GM12892 (cell line): Measurements from ENCODE around the gene NOL6.

Experiments
- DNase-seq: peaks from one replicate; pipeline ENCODE4 v3.0.0; 2011; ENCODE audit not compliant: insufficient read length
- FAIRE-seq: peaks from 2 replicates; lab custom pipeline; 2011; peaks lifted over from hg19 to GRCh38; lab: Jason Lieb, UNC
- POLR2A ChIP-seq: IDR thresholded peaks from 2 replicates; pipeline ENCODE4 v1.6.1; 2011; ENCODE audit warnings: low read depth, low read length, control low read depth
- POLR2AphosphoS5 ChIP-seq: IDR thresholded peaks from 2 replicates; pipeline ENCODE4 v1.6.1; 2011; ENCODE audit warnings: low read depth, low read length, control low read depth
- TAF1 ChIP-seq: IDR thresholded peaks from 2 replicates; pipeline ENCODE4 v1.6.1; 2011; ENCODE audit warnings: low read depth, mild to moderate bottlenecking, control low read depth, low read length, borderline replicate concordance

The NOL6 gene

DNA sequence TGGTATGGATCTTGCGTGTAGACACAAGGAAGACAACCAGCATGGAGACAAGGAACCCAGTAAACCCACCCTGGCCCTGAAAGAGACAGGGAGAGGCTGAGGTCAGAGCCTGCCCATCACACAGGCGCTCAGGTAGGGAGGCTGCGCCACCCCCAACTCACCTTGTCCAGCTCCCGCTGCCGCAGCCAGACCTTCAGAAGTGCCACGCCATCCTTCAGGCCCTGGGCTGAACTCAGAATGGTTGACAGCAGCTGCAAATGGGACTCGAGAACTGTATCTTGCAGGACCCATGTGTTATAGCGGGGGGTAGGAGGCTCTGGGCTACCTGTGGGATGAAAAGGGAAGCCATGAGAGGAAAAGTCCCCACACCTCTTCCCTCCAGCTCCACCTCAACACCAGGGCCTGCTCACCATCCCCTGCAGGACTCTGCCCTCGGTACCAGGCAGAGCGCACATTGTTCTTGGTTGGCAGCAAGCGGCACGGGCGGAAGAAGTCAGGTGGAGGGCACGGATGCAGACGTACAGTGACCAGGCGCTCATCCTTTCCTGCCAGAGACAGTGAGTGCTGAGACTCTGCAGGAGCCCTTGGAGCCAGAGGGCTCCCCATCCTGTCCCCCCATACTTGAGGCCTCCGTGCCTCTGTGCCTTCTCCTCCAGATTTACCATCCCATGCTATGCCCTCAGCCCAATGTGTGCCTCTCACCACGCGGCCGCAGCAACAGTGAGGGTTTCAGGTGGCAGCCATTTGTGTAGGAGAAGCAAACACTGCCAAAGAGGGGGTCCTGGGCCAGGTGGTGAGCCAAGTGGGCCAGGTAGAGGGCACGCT is 4.7 kb downstream of the NOL6 start:
- DNase-seq (no peak), FAIRE-seq (no peak)
- TF ChIP-seq POLR2A (no peak), TAF1 (no peak), POLR2AphosphoS5 (no peak)

DNA sequence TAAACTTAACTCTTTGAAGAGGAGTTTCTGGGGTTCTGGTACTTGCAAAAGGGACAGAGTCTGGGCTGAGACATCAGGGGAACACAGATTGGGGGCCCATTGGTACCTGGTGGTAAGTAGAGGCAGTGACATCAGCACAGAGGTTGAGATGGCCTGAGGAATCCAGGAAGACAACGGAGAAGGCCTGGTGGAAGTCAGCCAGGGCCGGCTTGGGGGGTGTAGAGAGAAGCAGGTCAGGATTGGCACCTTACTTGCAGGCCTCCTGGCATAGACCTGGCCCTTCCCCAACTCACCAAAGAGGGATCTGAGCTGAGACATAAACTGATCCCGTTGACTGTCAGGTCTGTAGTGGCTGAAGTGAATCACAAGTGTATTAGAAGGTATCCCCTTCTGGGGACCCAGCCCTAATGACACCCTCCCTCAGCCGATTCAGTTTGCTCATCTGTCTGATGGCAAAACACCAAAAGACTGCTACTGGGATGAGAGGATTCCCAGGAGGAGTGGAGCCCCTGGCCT is 5.5 kb downstream of the NOL6 start:
- TF ChIP-seq POLR2A = no peak
- DNase-seq (peak; percentile 2), FAIRE-seq (no peak)

GRCh38 chr9:33467526-33467925 is 6.2 kb downstream of the NOL6 start:
- no peak for FAIRE-seq
- no peak for TF ChIP-seq POLR2AphosphoS5
- TF ChIP-seq TAF1 = no peak
- DNase-seq = peak; percentile 2

DNA sequence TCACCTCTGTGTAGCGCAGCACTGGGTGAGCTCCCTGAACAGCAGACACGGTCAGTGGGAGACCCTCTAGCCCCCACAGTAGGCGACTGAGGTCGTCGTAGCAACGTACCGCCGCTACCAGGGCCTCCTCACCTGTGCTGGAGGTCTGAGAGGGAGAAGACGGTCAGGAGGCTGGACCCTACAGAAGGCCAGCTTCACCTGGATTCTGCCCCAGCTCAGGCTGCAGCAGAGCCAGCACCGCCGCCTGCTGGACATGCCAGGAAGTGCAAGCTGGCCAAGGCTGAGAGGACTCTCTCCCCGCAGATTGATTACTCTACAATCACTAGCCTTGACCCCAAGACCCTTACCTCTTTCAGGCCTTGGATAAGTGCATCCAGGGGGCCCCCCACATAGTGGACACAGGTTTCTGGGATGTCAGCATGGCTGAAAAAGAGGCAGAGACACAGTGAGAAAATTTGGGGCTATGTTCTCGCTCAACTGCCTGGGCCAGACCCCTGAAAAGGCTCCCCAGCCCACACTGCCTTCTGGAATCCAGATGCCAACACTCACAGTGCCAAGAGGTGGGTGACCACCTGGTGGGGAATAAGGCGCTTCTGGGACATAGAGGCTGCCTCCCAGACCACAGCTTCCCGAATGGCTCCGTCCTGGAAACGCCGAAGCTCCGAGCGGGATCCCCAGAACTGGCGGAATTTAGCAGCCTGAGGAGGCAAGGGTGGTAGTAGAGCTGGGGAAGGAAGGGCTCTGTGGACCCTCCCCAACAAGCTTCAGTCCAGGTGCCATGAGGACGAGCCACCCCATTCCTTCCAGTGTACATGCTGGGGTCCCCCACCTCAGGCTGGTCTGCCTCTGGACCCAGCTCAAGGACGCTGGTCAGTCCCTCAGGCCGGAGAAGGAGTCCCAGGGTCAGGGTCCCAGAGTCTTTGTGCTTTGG is 6.9 kb downstream of the NOL6 start:
- FAIRE-seq (peak; percentile 78), DNase-seq (peak; percentile 77)
- TF ChIP-seq TAF1 = no peak
- no peak for TF ChIP-seq POLR2AphosphoS5
- TF ChIP-seq POLR2A = no peak

GRCh38 chr9:33465596-33466564 is 7.8 kb downstream of the NOL6 start:
- peak; percentile 8 for DNase-seq
- FAIRE-seq = no peak
- no peak for TF ChIP-seq POLR2AphosphoS5
- TF ChIP-seq TAF1 = no peak

GRCh38 chr9:33465096-33465495 is 8.6 kb downstream of the NOL6 start:
- DNase-seq (peak; percentile 7), FAIRE-seq (no peak)
- TF ChIP-seq POLR2A = no peak
- TF ChIP-seq TAF1 = no peak
- TF ChIP-seq POLR2AphosphoS5 = no peak

DNA sequence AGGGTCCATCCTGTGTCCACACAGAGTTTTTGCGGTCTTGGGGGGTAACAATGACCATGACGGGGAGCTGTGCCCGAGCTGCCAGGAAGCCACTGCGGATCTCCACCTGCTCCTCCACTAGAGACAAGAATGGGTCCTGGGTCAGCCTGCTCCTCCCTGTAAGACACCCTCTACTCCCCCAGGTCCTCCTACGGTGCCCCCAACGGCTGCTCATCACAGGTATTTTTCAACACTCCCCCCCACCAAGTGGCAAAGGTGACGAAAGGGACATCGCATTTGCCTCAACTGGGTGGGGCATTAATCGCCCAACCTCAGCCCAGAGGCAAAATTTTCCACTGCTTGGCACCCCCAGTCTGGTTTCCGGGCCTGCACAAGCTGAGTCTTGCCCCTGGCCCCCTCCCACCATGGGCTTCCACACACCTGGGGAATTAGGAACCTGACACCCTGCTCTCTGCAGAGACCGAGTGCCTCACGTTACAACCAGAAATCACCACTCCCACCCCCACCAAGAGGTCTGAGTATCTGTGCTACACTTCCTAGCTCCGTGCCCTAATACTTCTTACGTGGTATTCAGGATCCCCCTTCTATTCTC is 9.6 kb downstream of the NOL6 start:
- peak; percentile 1 for DNase-seq
- no peak for FAIRE-seq
- TF ChIP-seq TAF1 (no peak), POLR2AphosphoS5 (no peak), POLR2A (no peak)

DNA sequence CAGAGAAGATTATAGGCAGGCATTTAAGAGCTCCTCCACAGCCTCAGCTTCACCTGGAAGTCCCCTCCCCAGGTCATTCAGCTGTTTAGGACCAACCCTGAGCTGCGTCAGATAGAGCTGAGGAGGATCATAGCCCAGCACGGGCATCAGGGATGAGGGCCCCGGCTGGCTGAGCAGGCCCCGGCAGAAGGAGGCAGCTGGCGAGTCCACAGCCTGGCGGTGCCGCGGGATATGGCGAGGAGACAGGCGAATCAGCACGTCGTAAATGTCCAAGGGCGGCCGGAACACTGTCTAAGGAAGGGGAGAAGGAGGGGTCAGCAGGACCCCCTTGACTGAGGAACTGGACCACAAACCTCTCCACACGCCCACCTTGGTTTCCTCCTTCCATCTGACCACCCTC is 10.6 kb downstream of the NOL6 start:
- no peak for TF ChIP-seq POLR2A
- no peak for TF ChIP-seq TAF1
- TF ChIP-seq POLR2AphosphoS5 = no peak
- no peak for FAIRE-seq
- DNase-seq = peak; percentile 1

DNA sequence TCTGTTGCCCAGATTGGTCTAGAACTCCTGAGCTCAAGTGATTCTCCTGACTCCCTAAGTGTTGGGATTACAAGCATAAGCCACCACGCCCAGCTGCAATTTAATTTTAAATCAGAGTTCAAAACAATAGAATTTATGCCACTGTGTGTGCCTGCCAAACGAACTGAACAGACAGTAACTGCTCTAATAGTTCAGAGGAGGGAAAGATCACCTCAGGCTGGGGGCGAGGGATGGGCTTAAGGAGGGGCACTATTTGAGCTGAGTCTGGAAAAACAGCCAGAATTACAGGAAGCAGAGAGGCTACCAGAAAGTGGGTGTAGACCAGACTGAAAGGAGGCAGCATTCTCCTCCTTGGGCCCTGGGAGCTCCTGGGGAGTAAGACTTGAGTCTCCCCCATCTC is 12.2 kb downstream of the NOL6 start:
- FAIRE-seq (no peak), DNase-seq (no peak)
- TF ChIP-seq POLR2AphosphoS5 (no peak), TAF1 (no peak), POLR2A (no peak)

DNA sequence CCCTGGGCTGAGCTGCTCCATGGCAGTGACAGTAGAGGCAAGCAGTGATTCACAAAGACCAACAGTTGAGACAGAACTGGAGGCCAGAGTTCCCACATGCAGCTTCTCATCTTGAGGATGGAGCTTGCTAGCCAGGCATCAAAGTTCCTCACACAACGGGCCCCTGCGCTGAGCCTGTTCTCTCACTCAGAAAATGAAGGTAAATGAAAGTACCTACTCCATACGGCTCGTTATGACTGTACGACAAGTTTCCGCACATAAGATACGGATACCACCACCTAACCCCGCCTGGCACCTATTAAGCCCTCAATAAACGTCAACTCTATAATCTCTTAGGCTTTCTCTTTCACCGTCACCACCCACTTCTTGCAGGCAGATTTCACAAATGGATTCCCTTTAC is 12.9 kb downstream of the NOL6 start:
- TF ChIP-seq POLR2AphosphoS5 (no peak), POLR2A (no peak), TAF1 (no peak)
- DNase-seq (no peak), FAIRE-seq (no peak)
